Left colon (tissue), 2 donors: ENCODE data around the gene EEF1AKMT4. TPM values are rescaled to one million over a fixed set of nuclear protein-coding genes. Genes with fewer than 3 reads are reported as not detected.
A peak's percentile ranks its signal among the peaks of the same experiment; 100 is the strongest.

Experiments used
- ATAC-seq: fragments of 200-7000 bp; cut with Tn5 transposase; one replicate; pipeline ENCODE4 v1.9.1; 2020; ENCODE audit warnings: mild to moderate bottlenecking, moderate library complexity
- DNase-seq, 2 donors: peaks; one replicate each; pipeline ENCODE4 v3.0.0-alpha.2; 2020
- intact Hi-C, 2 donors: fragments of 100-400 bp; cut with DNase I in 1 of 2; cut with micrococcal nuclease in 1 of 2; formaldehyde crosslinking; loops; one replicate each; pipeline versions ENCODE4 v1.11.2 to v1.14.0; 2022; cut with DNase I, micrococcal nuclease
- total RNA-seq, 2 donors: library from RNA; stranded (reverse); fragmentation: NEBNext Ultra II Directional; extraction: Animal tissue kit (Norgen Biotek cat#: 25700); gene quantifications; one replicate each; pipeline ENCODE4 v1.2.1, GENCODE V29; 2021
- donor health status: DM: no; HTN: no; CAD: no.
- donor health status: DM: yes; HTN: yes; CAD: no.

Gene EEF1AKMT4
- total RNA-seq, 2 donors from 2014 or later = 3.5 to 5.3 TPM

- no peak for ATAC-seq
- no peak for DNase-seq
- intact Hi-C loops = no loop called here
Observed at GRCh38 chr3:184234671-184235380, 14.6 kb upstream of the EEF1AKMT4 start.

DNA sequence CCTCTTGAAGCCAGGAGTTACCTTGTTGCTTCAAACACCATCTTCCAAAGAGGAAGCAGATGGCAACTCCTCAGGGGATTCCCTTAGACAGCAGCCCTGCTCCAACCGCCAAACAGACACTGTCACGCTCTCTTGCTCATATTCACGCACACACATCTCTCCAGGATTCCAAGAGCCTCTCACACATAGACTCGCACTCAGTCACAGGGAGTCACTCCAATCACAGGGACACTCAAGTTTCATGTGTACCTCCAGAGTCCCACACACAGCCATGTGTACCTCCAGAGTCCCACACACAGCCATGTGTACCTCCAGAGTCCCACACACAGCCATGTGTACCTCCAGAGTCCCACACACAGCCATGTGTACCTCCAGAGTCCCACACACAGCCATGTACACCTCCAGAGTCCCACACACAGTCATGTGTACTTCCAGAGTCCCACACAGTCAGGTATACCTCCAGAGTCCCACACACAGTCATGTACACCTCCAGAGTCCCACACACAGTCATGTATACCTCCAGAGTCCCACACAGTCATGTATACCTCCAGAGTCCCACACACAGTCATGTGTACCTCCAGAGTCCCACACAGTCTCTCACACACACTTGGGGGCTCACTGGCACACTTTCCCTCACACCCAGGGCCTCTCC, 14.0 kb upstream of the EEF1AKMT4 start:
- no peak for ATAC-seq
- DNase-seq = no peak
- intact Hi-C loops = no loop called here

GRCh38 chr3:184236033-184236410, 13.4 kb upstream of the EEF1AKMT4 start:
- ATAC-seq (no peak), DNase-seq (no peak)
- intact Hi-C loops = no loop called here

GRCh38 chr3:184236636-184237035, 12.8 kb upstream of the EEF1AKMT4 start:
- intact Hi-C loops = no loop called here
- DNase-seq (no peak), ATAC-seq (no peak)

DNA sequence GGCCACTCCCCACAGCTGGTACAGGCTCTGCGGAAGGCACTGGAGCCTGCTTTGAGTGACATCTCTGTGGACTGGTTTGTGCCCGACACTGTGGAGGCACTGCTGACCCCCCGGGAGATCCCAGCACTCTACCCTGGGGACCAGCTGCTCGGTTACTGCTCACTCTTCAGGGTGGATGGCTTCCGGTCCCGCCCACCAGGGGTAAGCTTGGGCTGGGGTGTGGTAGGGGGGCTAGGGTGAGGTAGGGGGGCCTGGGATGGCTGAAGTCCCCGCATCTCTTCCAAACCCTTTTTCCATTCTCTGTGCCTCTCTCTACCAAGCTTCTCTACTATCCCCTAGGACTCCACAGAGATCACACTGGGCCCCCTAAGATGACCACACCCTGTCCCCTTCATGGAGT, 12.3 kb upstream of the EEF1AKMT4 start:
- ATAC-seq (no peak), DNase-seq (no peak)
- intact Hi-C loops = no loop called here

GRCh38 chr3:184237807-184238206, 11.7 kb upstream of the EEF1AKMT4 start:
- ATAC-seq = no peak

DNA sequence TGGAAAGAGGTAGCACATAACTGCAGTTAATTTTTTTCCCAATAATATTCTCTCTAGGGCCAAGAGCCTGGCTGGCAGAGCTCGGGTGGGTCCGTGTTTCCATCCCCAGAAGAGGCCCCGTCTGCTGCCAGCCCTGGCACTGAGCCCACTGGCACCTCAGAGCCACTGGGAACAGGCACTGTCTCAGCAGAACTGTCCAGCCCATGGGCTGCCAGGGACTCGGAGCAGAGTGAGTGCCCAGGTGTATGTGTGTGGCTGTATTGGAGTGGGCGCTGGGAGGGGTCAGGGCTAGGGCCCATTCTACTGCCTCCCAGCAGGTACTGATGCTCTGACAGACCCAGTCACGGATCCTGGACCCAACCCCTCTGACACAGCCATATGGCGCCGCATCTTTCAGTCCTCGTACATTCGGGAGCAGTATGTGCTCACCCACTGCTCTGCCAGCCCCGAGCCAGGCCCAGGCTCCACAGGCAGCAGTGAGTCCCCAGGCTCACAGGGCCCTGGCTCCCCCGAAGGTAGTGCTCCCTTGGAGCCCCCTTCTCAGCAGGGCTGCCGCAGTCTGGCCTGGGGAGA, 11.1 kb upstream of the EEF1AKMT4 start:
- intact Hi-C loops = no loop called here
- DNase-seq (no peak), ATAC-seq (no peak)

More at GRCh38 chr3:184237807-184238206, 11.7 kb upstream of the EEF1AKMT4 start:
- DNase-seq = no peak
- intact Hi-C loops = no loop called here

- no peak for ATAC-seq
- no peak for DNase-seq
- intact Hi-C loops = no loop called here
Observed at GRCh38 chr3:184239221-184239620, 10.3 kb upstream of the EEF1AKMT4 start.

- no peak for DNase-seq
Observed at GRCh38 chr3:184239708-184240107, 9.8 kb upstream of the EEF1AKMT4 start.

GRCh38 chr3:184240384-184241140, 8.9 kb upstream of the EEF1AKMT4 start:
- DNase-seq (no peak), ATAC-seq (no peak)
- intact Hi-C loops = loop anchor here in 1 of 2 donors (10.0 kb wide), 1 partner anchor 106 kb away; the partner anchor contains the start of gene EIF2B5

More at GRCh38 chr3:184239708-184240107, 9.8 kb upstream of the EEF1AKMT4 start:
- no peak for ATAC-seq
- intact Hi-C loops = loop anchor here in 1 of 2 donors (10.0 kb wide), 1 partner anchor 105 kb away; the partner anchor contains the start of gene EIF2B5

DNA sequence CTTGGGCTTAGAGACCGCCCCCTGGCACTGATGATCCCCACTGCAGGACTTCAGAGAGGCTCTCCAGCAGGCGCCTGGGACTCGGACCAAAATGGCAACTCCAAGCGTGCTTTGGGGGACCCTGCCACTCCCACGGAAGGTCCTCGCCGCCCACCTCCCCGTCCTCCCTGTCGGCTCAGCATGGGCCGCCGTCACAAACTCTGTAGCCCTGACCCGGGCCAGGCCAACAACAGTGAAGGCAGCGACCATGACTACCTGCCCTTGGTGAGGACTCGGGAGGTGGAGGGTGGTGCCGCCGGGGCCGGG, 8.4 kb upstream of the EEF1AKMT4 start:
- intact Hi-C loops = loop anchor here in 1 of 2 donors (10.0 kb wide), 1 partner anchor 106 kb away; the partner anchor contains the start of gene EIF2B5
- no peak for ATAC-seq
- DNase-seq = no peak

DNA sequence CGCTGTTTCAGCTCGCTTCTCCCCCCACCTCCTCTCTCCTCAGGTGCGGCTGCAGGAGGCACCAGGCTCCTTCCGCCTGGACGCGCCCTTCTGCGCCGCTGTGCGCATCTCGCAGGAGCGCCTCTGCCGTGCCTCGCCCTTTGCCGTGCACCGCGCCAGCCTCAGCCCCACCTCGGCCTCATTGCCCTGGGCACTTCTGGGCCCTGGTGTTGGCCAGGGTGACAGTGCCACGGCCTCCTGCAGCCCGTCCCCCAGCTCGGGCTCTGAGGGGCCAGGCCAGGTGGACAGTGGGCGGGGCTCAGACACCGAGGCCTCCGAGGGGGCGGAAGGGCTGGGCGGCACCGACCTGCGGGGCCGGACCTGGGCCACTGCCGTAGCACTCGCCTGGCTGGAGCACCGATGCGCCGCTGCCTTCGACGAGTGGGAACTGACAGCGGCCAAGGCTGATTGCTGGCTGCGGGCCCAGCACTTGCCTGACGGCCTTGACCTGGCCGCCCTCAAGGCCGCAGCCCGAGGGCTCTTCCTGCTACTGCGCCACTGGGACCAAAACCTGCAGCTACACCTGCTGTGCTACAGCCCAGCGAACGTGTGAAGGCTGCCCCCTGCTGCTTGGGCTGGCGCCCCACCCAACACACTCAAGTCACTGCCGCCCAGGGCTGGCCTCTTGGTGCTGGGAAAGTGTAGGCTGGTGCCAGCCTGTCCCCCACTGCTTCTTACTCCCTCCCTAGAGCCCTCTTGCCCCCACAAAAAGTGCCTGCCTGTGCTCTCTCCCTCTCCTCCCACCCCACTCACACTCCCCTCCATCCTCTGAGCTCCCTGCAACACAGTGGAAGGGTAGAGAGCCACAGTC, 7.8 kb upstream of the EEF1AKMT4 start:
- intact Hi-C loops = loop anchor here in 1 of 2 donors (10.0 kb wide), 1 partner anchor 107 kb away; the partner anchor contains the start of gene EIF2B5
- peak; percentile 93 for ATAC-seq
- peak; percentile 68 to 80 for DNase-seq

- intact Hi-C loops = loop anchor here in 1 of 2 donors (10.0 kb wide), 1 partner anchor 107 kb away; the partner anchor contains the start of gene EIF2B5
- DNase-seq (no peak), ATAC-seq (no peak)
Observed at GRCh38 chr3:184242297-184242685, 7.2 kb upstream of the EEF1AKMT4 start.

- peak; percentile 79 to 88 for DNase-seq
- peak; percentile 74 for ATAC-seq
- intact Hi-C loops = loop anchor here in 1 of 2 donors (10.0 kb wide), 1 partner anchor 114 kb away; the partner anchor contains the start of gene EIF2B5
Observed at GRCh38 chr3:184248454-184249411, 739 bp upstream of the EEF1AKMT4 start, which contains the start of gene ALG3. TSS of gene ALG3 (minus strand) at chr3:184248962. CDS start at chr3:184248940, 22 bp downstream.

DNA sequence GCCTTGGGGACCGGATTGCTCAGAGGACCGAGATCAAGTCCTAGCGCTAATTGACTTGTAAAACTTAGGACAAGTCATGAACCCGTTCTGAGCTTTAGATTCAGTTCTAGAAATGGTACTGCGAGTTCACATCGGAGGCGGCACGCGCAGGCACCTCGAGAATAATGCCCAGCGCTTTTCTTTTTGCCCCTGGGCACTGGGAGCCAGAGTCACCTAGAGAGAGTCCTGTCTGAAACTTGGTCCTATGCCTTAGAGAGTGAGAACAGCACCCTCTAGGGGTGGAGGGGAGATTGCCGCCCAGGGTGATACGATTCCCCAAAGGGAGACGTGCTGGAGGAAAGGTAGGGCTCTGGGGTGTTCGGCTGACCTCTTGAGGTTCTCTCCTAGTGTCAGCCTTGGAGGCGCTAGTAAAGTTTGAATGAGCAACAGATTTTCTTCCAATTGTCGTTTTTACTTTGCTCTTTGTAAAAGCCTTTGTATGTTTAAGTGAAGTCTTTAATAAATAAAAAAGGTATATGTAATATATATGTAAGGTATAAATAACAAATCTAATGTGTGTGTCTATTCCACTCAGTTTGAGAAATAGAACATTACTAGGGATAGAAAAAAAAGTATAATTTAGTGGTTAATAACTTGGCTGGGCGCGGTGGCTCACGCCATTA, 826 bp downstream of the EEF1AKMT4 start:
- peak; percentile 73 for ATAC-seq
- intact Hi-C loops = no loop called here

GRCh38 chr3:184255291-184256039, 6.0 kb downstream of the EEF1AKMT4 start:
- ATAC-seq (no peak), DNase-seq (no peak)
- intact Hi-C loops = no loop called here

More for the DNA sequence above, 826 bp downstream of the EEF1AKMT4 start:
- peak; percentile 86 to 94 for DNase-seq
